HFF-Myc (cell line): ENCODE results near the gene MYO3B.
"Not testable (repeated sequence)": the region's sequence is repeated elsewhere in the genome, so short reads cannot be mapped to it uniquely, and the experiment has no call there.

Experiments used
- DNase-seq: peaks from one replicate; pipeline ENCODE4 v3.0.0-alpha.2; 2011; ENCODE audit warnings: low read depth; ENCODE audit errors: extremely low read depth
- H3K4me3 ChIP-seq: replicated peaks from 2 replicates; pipeline ENCODE4 v1.5.1; 2011; ENCODE audit warnings: low read depth, mild to moderate bottlenecking, control low read depth, low read length
- TF ChIP-seq, protein P1 (sequence below): IDR thresholded peaks from 2 replicates; pipeline ENCODE4 v1.5.1; 2012; ENCODE audit warnings: mild to moderate bottlenecking, low read depth, low read length, control low read depth; ENCODE audit errors: missing control alignments

The MYO3B gene

DNA sequence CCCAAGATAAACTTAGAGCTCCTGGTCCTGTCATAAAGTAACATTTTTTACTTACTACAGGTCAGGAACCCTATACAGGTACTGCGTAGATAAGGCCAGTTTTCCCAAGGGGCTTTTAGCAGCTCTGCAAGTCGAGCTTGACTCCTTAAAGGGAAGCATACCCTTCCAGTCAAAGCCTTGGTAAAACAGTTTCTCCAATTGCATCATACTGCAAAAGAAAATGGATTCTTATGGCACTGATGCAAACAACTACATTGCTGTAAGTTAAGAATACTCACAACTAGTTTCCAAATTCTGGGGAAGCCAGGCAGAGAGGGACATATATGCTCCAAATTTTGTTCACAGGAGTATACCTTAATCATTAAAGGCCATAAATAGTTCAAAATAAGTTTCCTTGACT, 31.0 kb downstream of the MYO3B start:
- TF ChIP-seq, protein P1, sequence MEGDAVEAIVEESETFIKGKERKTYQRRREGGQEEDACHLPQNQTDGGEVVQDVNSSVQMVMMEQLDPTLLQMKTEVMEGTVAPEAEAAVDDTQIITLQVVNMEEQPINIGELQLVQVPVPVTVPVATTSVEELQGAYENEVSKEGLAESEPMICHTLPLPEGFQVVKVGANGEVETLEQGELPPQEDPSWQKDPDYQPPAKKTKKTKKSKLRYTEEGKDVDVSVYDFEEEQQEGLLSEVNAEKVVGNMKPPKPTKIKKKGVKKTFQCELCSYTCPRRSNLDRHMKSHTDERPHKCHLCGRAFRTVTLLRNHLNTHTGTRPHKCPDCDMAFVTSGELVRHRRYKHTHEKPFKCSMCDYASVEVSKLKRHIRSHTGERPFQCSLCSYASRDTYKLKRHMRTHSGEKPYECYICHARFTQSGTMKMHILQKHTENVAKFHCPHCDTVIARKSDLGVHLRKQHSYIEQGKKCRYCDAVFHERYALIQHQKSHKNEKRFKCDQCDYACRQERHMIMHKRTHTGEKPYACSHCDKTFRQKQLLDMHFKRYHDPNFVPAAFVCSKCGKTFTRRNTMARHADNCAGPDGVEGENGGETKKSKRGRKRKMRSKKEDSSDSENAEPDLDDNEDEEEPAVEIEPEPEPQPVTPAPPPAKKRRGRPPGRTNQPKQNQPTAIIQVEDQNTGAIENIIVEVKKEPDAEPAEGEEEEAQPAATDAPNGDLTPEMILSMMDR: no peak
- no peak for DNase-seq
- no peak overlapping the region for H3K4me3 ChIP-seq

DNA sequence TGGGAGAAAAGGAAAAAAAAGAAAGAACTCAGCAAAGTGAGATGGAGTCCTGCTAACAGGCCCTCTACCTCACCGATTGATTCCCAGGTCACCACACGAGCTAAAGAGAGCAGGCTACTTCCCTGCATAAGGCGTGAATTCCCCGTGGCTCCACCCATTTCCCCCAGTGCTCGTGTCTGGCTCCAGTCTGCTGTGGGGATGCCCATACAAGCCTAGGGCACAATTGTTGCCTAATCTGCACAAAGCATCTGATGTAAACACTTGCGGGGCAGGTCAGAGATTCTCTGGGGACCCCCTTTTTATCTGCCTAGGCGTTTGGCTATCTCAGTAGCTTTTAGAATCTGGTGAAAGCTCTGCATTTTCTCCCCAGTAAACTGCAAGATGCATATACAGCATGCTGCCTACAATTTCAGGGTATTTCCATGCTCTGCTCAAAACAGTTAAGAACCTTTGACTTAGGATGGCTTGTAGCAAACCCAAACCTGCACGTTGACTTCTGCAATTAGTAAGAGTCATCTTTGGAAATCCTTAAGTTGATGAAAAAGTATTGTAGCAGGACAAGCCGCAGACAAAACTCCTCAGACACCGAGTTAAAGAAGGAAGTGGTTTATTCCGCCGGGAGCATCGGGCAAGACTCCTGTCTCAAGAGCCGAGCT, 34.8 kb downstream of the MYO3B start:
- no peak for DNase-seq
- TF ChIP-seq, protein P1: no peak

DNA sequence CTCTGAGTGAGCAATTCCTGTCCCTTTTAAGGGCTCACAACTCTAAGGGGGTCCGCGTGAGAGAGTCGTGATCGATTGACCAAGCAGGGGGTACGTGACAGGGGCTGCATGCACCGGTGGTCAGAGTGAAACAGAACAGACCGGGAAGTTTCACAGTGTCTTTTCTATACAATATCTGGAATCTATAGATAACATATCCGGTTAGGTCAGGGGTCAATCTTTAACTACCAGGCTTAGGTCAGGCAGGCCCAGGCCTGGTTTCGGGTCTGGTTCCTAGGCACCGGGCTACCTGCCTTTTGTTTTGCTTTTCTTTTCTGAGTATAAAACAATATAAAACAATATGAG, 35.3 kb downstream of the MYO3B start:
- DNase-seq, H3K4me3 ChIP-seq: not testable (repeated sequence)

More for the DNA sequence above, 34.8 kb downstream of the MYO3B start:
- no peak overlapping the region for H3K4me3 ChIP-seq

DNA sequence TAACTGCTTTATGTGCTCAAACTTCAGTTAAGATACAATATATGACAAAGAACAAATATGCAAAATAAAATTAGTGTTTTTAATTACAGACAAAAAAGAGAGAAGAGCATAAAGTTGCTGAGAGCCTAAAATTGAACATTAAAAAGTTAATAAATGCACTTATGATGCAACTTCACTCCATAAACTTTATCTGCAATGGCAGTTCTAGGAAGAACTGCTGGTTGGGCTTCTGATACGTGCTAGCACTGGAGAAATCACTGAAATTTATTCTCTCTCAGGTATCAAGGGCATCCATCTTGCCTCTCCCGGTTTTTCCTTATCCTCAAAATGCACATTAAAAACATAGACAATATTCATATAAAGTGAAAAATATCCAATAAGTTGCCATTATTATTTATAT, 35.7 kb downstream of the MYO3B start:
- TF ChIP-seq, protein P1: no peak
- no peak overlapping the region for H3K4me3 ChIP-seq
- DNase-seq: no peak

DNA sequence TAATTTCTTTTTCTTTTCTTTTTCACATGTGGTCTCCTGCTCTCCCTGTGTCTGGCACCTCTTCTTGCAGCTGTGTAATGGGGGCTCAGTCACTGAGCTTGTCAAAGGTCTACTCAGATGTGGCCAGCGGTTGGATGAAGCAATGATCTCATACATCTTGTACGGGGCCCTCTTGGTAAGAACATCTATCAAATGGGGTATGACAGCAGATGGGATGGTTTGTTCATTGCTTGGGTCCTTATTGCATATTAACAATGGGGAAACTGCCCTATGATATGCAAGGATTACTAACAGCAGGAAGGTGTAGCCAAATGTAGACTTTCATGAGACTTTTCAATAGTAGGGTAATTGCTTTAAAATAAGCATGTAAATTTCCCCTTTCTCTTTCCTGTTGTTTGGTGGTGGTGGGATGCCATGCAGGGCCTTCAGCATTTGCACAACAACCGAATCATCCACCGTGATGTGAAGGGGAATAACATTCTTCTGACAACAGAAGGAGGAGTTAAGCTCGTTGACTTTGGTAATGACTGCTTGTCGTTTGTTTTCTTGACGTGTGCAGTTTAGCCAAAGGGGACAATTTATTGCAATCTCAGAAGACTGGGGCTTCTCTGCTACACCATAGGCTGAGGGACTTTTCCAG, 36.5 kb downstream of the MYO3B start:
- DNase-seq: no peak
- TF ChIP-seq, protein P1: no peak
- no peak overlapping the region for H3K4me3 ChIP-seq

DNA sequence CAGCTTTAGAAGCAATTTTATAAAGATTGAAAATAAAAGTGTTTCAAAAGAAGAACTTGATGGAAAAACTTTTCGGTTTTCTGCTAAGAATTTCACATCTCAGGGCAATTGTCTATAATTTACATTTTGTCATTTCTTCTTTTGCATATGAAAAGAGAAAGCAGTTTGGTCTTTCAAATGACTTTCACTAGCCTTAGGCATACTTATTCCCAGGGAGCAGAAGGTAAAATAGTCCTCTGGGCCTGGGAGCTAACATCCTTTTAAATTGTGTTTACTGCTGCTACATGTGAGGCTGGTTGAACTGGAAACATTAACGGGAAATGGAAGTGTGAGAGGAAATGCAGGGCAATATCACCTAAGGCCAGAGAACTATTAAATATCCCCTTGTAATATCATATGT, 37.1 kb downstream of the MYO3B start:
- no peak for DNase-seq
- H3K4me3 ChIP-seq: no peak overlapping the region
- TF ChIP-seq, protein P1: no peak

DNA sequence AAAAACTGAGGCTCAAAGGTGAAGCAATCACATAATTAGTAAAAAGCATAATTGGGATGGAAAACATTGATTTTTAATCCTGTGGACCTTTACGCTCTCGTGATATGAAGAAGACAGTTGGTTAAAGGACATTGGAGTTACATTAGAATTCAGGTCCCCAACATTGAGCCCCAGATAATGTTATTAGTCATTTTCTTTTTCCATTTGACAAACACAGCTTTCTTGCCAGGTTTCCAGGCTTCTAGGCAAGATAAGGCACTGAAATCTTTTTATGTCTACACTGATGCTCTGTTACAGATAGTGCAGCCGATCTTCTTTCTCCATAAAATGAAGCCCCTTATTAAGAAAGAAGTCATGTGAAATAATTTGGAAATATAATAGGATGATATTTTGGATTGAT, 38.5 kb downstream of the MYO3B start:
- no peak for DNase-seq
- H3K4me3 ChIP-seq: no peak overlapping the region
- TF ChIP-seq, protein P1: no peak
